HEK293 (cell line): ENCODE results near the gene DMRTA2.

Experiments
- CTCF ChIA-PET: fragments of 350-600 bp; formaldehyde crosslinking; extraction: SDS; loops from one replicate; lab custom pipeline; 2021; ENCODE audit warnings: antibody characterized with exemption; lab: Yijun Ruan, JAX
- POLR2A ChIA-PET: fragments of 300-600 bp; formaldehyde crosslinking; extraction: SDS; loops from one replicate; lab custom pipeline; 2020; ENCODE audit warnings: antibody characterized with exemption, inconsistent platforms; lab: Yijun Ruan, JAX
- H3K27ac ChIP-seq: fragments of 200-500 bp; sonication (Bioruptor generic); 2 replicates; pipeline ENCODE4 v1.5.1; 2014; ENCODE audit warnings: low read depth, low read length, control low read depth, inconsistent platforms; ENCODE audit errors: extremely low read depth
- H3K36me3 ChIP-seq, 2 experiments: fragments of 200-500 bp in 1 of 2; sonication (Bioruptor generic) in 1 of 2; 1 replicate in 1 of 2; 2 replicates in 1 of 2; pipeline ENCODE4 v1.5.1; 2014 to 2017; ENCODE audit warnings: inconsistent platforms in 2 of 2, low read length in 2 of 2; ENCODE audit not compliant: control insufficient read depth in 2 of 2, insufficient read depth in 1 of 2
- H3K4me1 ChIP-seq: fragments of 200-500 bp; sonication (Bioruptor generic); 2 replicates; pipeline ENCODE4 v1.5.1; 2014; ENCODE audit warnings: mild to moderate bottlenecking, low read length, inconsistent platforms; ENCODE audit not compliant: control insufficient read depth, insufficient read depth
- H3K4me3 ChIP-seq: 2 replicates; pipeline ENCODE4 v1.5.1; 2011; ENCODE audit warnings: low read depth, mild to moderate bottlenecking, control low read depth, low read length, moderate library complexity
- H3K9me3 ChIP-seq: fragments of 200-500 bp; sonication (Bioruptor generic); 2 replicates; pipeline ENCODE4 v1.5.1; 2014; ENCODE audit warnings: low read depth, low read length, inconsistent platforms; ENCODE audit not compliant: control insufficient read depth, insufficient read depth
- GLIS2 ChIP-seq: fragments of 450-650 bp; formaldehyde crosslinking; IDR thresholded peaks from 2 replicates; pipeline ENCODE4 v1.5.1; 2016; ENCODE audit warnings: missing biosample characterization, missing genetic modification characterization
- HOXC10 ChIP-seq: sonication (generic); formaldehyde crosslinking; IDR thresholded peaks from 2 replicates; pipeline ENCODE4 v1.8.1; 2023; ENCODE audit warnings: mild to moderate bottlenecking, missing genetic modification reagents
- KLF1 ChIP-seq: fragments of 450-650 bp; formaldehyde crosslinking; IDR thresholded peaks from 2 replicates; pipeline ENCODE4 v1.5.1; 2016; ENCODE audit warnings: missing biosample characterization, missing genetic modification characterization
- KLF10 ChIP-seq: fragments of 450-650 bp; IDR thresholded peaks from 2 replicates; pipeline ENCODE4 v1.5.1; 2018; ENCODE audit warnings: missing biosample characterization, mild to moderate bottlenecking, missing genetic modification characterization
- MYNN ChIP-seq: fragments of 450-650 bp; formaldehyde crosslinking; IDR thresholded peaks from 2 replicates; pipeline ENCODE4 v1.5.1; 2016; ENCODE audit warnings: missing biosample characterization, missing genetic modification characterization, borderline replicate concordance
- ZNF155 ChIP-seq: fragments of 450-650 bp; formaldehyde crosslinking; IDR thresholded peaks from 2 replicates; pipeline ENCODE4 v1.5.1; 2016; ENCODE audit warnings: missing biosample characterization, missing genetic modification characterization
- ZNF157 ChIP-seq: fragments of 450-650 bp; formaldehyde crosslinking; IDR thresholded peaks from 2 replicates; pipeline ENCODE4 v1.5.1; 2016; ENCODE audit warnings: missing biosample characterization, missing genetic modification characterization
- ZNF16 ChIP-seq: fragments of 450-650 bp; formaldehyde crosslinking; IDR thresholded peaks from 2 replicates; pipeline ENCODE4 v1.5.1; 2016; ENCODE audit warnings: low read depth, missing biosample characterization, missing genetic modification characterization
- ZNF404 ChIP-seq: fragments of 450-650 bp; formaldehyde crosslinking; IDR thresholded peaks from 2 replicates; pipeline ENCODE4 v1.5.1; 2017; ENCODE audit warnings: missing biosample characterization, missing genetic modification characterization
- ZNF510 ChIP-seq: fragments of 450-650 bp; formaldehyde crosslinking; IDR thresholded peaks from 2 replicates; pipeline ENCODE4 v1.5.1; 2018; ENCODE audit warnings: mild to moderate bottlenecking, missing genetic modification characterization, missing biosample characterization; ENCODE audit not compliant: insufficient replicate concordance
- ZNF521 ChIP-seq: fragments of 450-650 bp; formaldehyde crosslinking; IDR thresholded peaks from 2 replicates; pipeline ENCODE4 v1.5.1; 2017; ENCODE audit warnings: missing biosample characterization, mild to moderate bottlenecking, missing genetic modification characterization
- ZNF529 ChIP-seq: fragments of 450-650 bp; formaldehyde crosslinking; IDR thresholded peaks from 2 replicates; pipeline ENCODE4 v1.5.1; 2017; ENCODE audit warnings: missing genetic modification characterization, missing biosample characterization; ENCODE audit not compliant: insufficient replicate concordance
- ZNF623 ChIP-seq: fragments of 450-650 bp; formaldehyde crosslinking; IDR thresholded peaks from 2 replicates; pipeline ENCODE4 v1.5.1; 2016; ENCODE audit warnings: missing biosample characterization, missing genetic modification characterization
- ZNF639 ChIP-seq: fragments of 450-650 bp; formaldehyde crosslinking; IDR thresholded peaks from 2 replicates; pipeline ENCODE4 v1.5.1; 2016; ENCODE audit warnings: missing biosample characterization, missing genetic modification characterization
- ZNF658 ChIP-seq: fragments of 450-650 bp; formaldehyde crosslinking; IDR thresholded peaks from 2 replicates; pipeline ENCODE4; 2016; ENCODE audit warnings: missing biosample characterization, missing genetic modification characterization
- ZNF664 ChIP-seq: fragments of 450-650 bp; formaldehyde crosslinking; IDR thresholded peaks from 2 replicates; pipeline ENCODE4 v1.5.1; 2016; ENCODE audit warnings: missing biosample characterization, missing genetic modification characterization
- TF ChIP-seq, protein P1 (sequence below): fragments of 450-650 bp; formaldehyde crosslinking; IDR thresholded peaks from 2 replicates; pipeline ENCODE4 v1.5.1; 2017; ENCODE audit warnings: missing biosample characterization, missing genetic modification characterization
- TF ChIP-seq, protein P2 (sequence below): fragments of 450-650 bp; formaldehyde crosslinking; IDR thresholded peaks from 2 replicates; pipeline ENCODE4 v1.5.1; 2016; ENCODE audit warnings: missing biosample characterization, missing genetic modification characterization
- TF ChIP-seq, protein P3 (sequence below): fragments of 450-650 bp; formaldehyde crosslinking; IDR thresholded peaks from 2 replicates; pipeline ENCODE4 v1.5.1; 2016; ENCODE audit warnings: missing biosample characterization, missing genetic modification characterization
- TF ChIP-seq, protein P4 (sequence below): fragments of 450-650 bp; formaldehyde crosslinking; optimal IDR thresholded peaks from 2 replicates; pipeline ENCODE3; 2016; ENCODE audit warnings: missing biosample characterization, mild to moderate bottlenecking, missing genetic modification characterization

Gene DMRTA2

GRCh38 chr1:50427818-50428779 is 4.9 kb upstream of the DMRTA2 start:
- ChIA-PET CTCF (no interaction called here), POLR2A (no interaction called here)
- Histone ChIP-seq H3K4me3 (no peak overlapping the region), H3K9me3 (no peaks in the 10 kb centered on the region), H3K27ac (no peak overlapping the region), H3K4me1 (no peaks in the 10 kb centered on the region), H3K36me3 (no peaks in the 10 kb centered on the region)
- no peak for TF ChIP-seq HOXC10 (CRISPR knock-in tag)
- no peak for TF ChIP-seq MYNN (tag by site-specific recombination)
- TF ChIP-seq ZNF510 (tag by site-specific recombination): no peak
- TF ChIP-seq ZNF664 (tag by site-specific recombination): 0 out of 2 replicates have a peak, but pooled peaks have one; percentile 8
- no peak for TF ChIP-seq ZNF404 (tag by site-specific recombination)
- no peak for TF ChIP-seq ZNF639
- TF ChIP-seq, protein P1, sequence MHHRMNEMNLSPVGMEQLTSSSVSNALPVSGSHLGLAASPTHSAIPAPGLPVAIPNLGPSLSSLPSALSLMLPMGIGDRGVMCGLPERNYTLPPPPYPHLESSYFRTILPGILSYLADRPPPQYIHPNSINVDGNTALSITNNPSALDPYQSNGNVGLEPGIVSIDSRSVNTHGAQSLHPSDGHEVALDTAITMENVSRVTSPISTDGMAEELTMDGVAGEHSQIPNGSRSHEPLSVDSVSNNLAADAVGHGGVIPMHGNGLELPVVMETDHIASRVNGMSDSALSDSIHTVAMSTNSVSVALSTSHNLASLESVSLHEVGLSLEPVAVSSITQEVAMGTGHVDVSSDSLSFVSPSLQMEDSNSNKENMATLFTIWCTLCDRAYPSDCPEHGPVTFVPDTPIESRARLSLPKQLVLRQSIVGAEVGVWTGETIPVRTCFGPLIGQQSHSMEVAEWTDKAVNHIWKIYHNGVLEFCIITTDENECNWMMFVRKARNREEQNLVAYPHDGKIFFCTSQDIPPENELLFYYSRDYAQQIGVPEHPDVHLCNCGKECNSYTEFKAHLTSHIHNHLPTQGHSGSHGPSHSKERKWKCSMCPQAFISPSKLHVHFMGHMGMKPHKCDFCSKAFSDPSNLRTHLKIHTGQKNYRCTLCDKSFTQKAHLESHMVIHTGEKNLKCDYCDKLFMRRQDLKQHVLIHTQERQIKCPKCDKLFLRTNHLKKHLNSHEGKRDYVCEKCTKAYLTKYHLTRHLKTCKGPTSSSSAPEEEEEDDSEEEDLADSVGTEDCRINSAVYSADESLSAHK (tag by site-specific recombination): no peak
- no peak for TF ChIP-seq ZNF155 (tag by site-specific recombination)

DNA sequence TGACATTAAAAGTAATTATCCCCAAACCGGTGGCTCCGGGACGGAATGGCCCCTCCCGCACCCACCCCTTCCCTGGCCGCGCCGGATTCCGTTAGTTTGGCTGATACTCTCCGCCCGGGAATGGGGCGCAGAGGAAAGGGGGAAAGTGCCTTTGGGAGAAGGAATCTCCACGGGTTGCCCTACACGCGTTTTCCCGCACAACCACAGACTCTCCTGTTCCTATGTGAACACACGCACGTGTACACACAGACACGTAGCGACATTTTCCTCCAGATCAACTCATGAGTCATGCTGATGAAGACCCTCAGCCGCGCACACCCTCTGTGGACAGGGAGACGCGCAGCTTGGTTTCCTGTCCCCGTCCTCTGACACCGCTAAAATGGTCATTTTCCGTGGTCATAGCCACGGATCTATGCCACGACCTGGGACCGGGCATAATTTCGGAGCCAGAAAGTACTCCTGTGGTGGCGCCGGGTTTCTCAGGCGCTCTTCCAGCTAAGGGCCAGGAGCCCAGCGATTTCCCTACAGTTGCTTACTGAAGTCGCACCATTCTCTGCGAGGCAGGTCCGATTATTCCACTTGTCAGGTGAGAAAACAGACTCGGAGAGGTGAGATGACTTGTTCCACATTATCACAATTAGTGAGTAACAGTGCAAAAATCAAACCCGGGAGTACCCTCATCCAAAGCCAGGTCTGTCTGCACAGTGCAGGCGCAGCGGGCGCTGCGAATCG is 4.0 kb upstream of the DMRTA2 start:
- H3K27ac ChIP-seq: no peak overlapping the region
- ChIA-PET CTCF (no interaction called here), POLR2A (no interaction called here)
- H3K4me3 ChIP-seq: no peak overlapping the region
- H3K36me3 ChIP-seq: no peaks in the 10 kb centered on the region
- H3K9me3 ChIP-seq: no peaks in the 10 kb centered on the region
- no peaks in the 10 kb centered on the region for H3K4me1 ChIP-seq
- TF ChIP-seq ZNF521 (tag by site-specific recombination) (no peak), ZNF157 (tag by site-specific recombination) (no peak), ZNF623 (tag by site-specific recombination) (no peak), GLIS2 (tag by site-specific recombination) (no peak), KLF10 (tag by site-specific recombination) (no peak), HOXC10 (CRISPR knock-in tag) (no peak), KLF1 (tag by site-specific recombination) (no peak), ZNF529 (tag by site-specific recombination) (no peak), ZNF16 (tag by site-specific recombination) (no peak), ZNF658 (tag by site-specific recombination) (no peak)
- TF ChIP-seq, protein P2, sequence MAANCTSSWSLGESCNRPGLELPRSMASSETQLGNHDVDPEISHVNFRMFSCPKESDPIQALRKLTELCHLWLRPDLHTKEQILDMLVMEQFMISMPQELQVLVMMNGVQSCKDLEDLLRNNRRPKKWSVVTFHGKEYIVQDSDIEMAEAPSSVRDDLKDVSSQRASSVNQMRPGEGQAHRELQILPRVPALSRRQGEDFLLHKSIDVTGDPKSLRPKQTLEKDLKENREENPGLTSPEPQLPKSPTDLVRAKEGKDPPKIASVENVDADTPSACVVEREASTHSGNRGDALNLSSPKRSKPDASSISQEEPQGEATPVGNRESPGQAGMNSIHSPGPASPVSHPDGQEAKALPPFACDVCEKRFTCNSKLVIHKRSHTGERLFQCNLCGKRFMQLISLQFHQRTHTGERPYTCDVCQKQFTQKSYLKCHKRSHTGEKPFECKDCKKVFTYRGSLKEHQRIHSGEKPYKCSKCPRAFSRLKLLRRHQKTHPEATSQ: no peak
- TF ChIP-seq, protein P3, sequence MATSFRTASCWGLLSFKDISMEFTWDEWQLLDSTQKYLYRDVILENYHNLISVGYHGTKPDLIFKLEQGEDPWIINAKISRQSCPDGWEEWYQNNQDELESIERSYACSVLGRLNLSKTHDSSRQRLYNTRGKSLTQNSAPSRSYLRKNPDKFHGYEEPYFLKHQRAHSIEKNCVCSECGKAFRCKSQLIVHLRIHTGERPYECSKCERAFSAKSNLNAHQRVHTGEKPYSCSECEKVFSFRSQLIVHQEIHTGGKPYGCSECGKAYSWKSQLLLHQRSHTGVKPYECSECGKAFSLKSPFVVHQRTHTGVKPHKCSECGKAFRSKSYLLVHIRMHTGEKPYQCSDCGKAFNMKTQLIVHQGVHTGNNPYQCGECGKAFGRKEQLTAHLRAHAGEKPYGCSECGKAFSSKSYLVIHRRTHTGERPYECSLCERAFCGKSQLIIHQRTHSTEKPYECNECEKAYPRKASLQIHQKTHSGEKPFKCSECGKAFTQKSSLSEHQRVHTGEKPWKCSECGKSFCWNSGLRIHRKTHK (tag by site-specific recombination): no peak
- TF ChIP-seq, protein P4, sequence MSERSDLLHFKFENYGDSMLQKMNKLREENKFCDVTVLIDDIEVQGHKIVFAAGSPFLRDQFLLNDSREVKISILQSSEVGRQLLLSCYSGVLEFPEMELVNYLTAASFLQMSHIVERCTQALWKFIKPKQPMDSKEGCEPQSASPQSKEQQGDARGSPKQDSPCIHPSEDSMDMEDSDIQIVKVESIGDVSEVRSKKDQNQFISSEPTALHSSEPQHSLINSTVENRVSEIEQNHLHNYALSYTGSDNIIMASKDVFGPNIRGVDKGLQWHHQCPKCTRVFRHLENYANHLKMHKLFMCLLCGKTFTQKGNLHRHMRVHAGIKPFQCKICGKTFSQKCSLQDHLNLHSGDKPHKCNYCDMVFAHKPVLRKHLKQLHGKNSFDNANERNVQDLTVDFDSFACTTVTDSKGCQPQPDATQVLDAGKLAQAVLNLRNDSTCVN (tag by site-specific recombination): no peak
